WTC11 (cell line): ENCODE data around the gene PTPRCAP. TPM values are rescaled to one million over a fixed set of nuclear protein-coding genes. Genes with fewer than 3 reads are reported as not detected.

Source experiments
- CBFB ChIP-seq: sonication (generic); formaldehyde crosslinking; IDR thresholded peaks from 2 replicates; pipeline ENCODE4 v1.8.1; 2022; ENCODE audit warnings: mild to moderate bottlenecking, low read depth, missing genetic modification reagents
- ESRRA ChIP-seq: sonication (generic); formaldehyde crosslinking; IDR thresholded peaks from 2 replicates; pipeline ENCODE4 v1.8.1; 2022; ENCODE audit warnings: mild to moderate bottlenecking, missing genetic modification reagents, borderline replicate concordance
- FOXP4 ChIP-seq: sonication (generic); formaldehyde crosslinking; IDR thresholded peaks from 2 replicates; pipeline ENCODE4 v1.8.0; 2022; ENCODE audit warnings: mild to moderate bottlenecking, missing genetic modification reagents
- GTF2I ChIP-seq: fragments of 250-450 bp; sonication (Bioruptor Pico); conservative IDR thresholded peaks from 2 replicates; pipeline ENCODE4 v1.4.0; 2021; ENCODE audit warnings: mild to moderate bottlenecking
- KAT7 ChIP-seq: sonication (generic); formaldehyde crosslinking; IDR thresholded peaks from 2 replicates; pipeline ENCODE4 v1.8.1; 2023; ENCODE audit warnings: missing genetic modification reagents, mild to moderate bottlenecking, borderline replicate concordance
- MYBL2 ChIP-seq: sonication (generic); formaldehyde crosslinking; IDR thresholded peaks from 2 replicates; pipeline ENCODE4 v1.8.1; 2023; ENCODE audit warnings: mild to moderate bottlenecking, moderate library complexity, missing genetic modification reagents
- NFYB ChIP-seq: sonication (generic); formaldehyde crosslinking; conservative IDR thresholded peaks from 2 replicates; pipeline ENCODE4 v1.8.0; 2022; ENCODE audit warnings: low read depth, missing genetic modification reagents
- NR2C2 ChIP-seq: sonication (generic); formaldehyde crosslinking; IDR thresholded peaks from 2 replicates; pipeline ENCODE4 v1.8.0; 2022; ENCODE audit warnings: mild to moderate bottlenecking, missing genetic modification reagents
- RELA ChIP-seq: sonication (generic); formaldehyde crosslinking; IDR thresholded peaks from 2 replicates; pipeline ENCODE4 v1.8.1; 2022; ENCODE audit warnings: missing genetic modification reagents, mild to moderate bottlenecking, borderline replicate concordance
- SMAD3 ChIP-seq: sonication (generic); formaldehyde crosslinking; IDR thresholded peaks from 2 replicates; pipeline ENCODE4 v1.8.0; 2022; ENCODE audit warnings: missing genetic modification reagents, mild to moderate bottlenecking, borderline replicate concordance
- TEAD1 ChIP-seq: sonication (generic); formaldehyde crosslinking; IDR thresholded peaks from 2 replicates; pipeline ENCODE4 v1.8.0; 2022; ENCODE audit warnings: mild to moderate bottlenecking, missing genetic modification reagents
- TEAD4 ChIP-seq: sonication (generic); formaldehyde crosslinking; IDR thresholded peaks from 2 replicates; pipeline ENCODE4 v1.8.0; 2022; ENCODE audit warnings: mild to moderate bottlenecking, missing genetic modification reagents
- ZNF263 ChIP-seq: sonication (generic); formaldehyde crosslinking; IDR thresholded peaks from 2 replicates; pipeline ENCODE4 v1.8.1; 2022; ENCODE audit warnings: low read depth, mild to moderate bottlenecking, moderate library complexity, missing genetic modification reagents
- ZNF532 ChIP-seq: fragments of 250-450 bp; sonication (Bioruptor Pico); IDR thresholded peaks from 2 replicates; pipeline ENCODE4 v1.9.0; 2021; ENCODE audit warnings: mild to moderate bottlenecking, borderline replicate concordance
- ZNF671 ChIP-seq: fragments of 250-450 bp; sonication (Bioruptor Pico); IDR thresholded peaks from 2 replicates; pipeline ENCODE4 v1.8.0; 2021; ENCODE audit warnings: mild to moderate bottlenecking
- total RNA-seq: library from RNA; stranded (reverse); gene quantifications from 3 replicates; pipeline ENCODE4 v1.2.3, GENCODE V29; 2021
- TF ChIP-seq, protein P1 (sequence below): sonication (generic); formaldehyde crosslinking; IDR thresholded peaks from 2 replicates; pipeline ENCODE4 v1.8.1; 2023; ENCODE audit warnings: mild to moderate bottlenecking, missing genetic modification reagents, moderate library complexity
- TF ChIP-seq, protein P2 (sequence below): sonication (generic); formaldehyde crosslinking; IDR thresholded peaks from 2 replicates; pipeline ENCODE4 v1.8.0; 2022; ENCODE audit warnings: mild to moderate bottlenecking, missing genetic modification reagents
- TF ChIP-seq, protein P3 (sequence below): sonication (generic); formaldehyde crosslinking; IDR thresholded peaks from 2 replicates; pipeline ENCODE4 v1.8.0; 2023; ENCODE audit warnings: missing genetic modification reagents, mild to moderate bottlenecking, borderline replicate concordance

The PTPRCAP gene
- total RNA-seq, 1 experiment from 2014 or later = 3.6 TPM

- TF ChIP-seq TEAD1 = peak; percentile 89; the same call in 1 of the 2 replicates
- no peak; the same call in 1 of the 2 replicates for TF ChIP-seq KAT7 (CRISPR knock-in tag)
- no peak for TF ChIP-seq ZNF671
- peak; percentile 49; the same call in 1 of the 2 replicates for TF ChIP-seq ZNF263 (CRISPR knock-in tag)
- peak; percentile 96 for TF ChIP-seq MYBL2 (CRISPR knock-in tag)
- peak; percentile 93 for TF ChIP-seq FOXP4 (CRISPR knock-in tag)
- peak; percentile 94 for TF ChIP-seq ESRRA (CRISPR knock-in tag)
- 0 out of 2 replicates have a peak, but pooled peaks have one; percentile 50 for TF ChIP-seq TEAD4 (CRISPR knock-in tag)
- TF ChIP-seq, protein P1, sequence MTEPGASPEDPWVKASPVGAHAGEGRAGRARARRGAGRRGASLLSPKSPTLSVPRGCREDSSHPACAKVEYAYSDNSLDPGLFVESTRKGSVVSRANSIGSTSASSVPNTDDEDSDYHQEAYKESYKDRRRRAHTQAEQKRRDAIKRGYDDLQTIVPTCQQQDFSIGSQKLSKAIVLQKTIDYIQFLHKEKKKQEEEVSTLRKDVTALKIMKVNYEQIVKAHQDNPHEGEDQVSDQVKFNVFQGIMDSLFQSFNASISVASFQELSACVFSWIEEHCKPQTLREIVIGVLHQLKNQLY = no peak
- TF ChIP-seq GTF2I (CRISPR knock-in tag) = no peak
- TF ChIP-seq CBFB = no peak
- TF ChIP-seq NFYB (CRISPR knock-in tag) = peak; percentile 91
- TF ChIP-seq SMAD3 (CRISPR knock-in tag) = no peak
- TF ChIP-seq, protein P2, sequence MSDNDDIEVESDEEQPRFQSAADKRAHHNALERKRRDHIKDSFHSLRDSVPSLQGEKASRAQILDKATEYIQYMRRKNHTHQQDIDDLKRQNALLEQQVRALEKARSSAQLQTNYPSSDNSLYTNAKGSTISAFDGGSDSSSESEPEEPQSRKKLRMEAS = peak; percentile 98
- TF ChIP-seq NR2C2 (CRISPR knock-in tag) = peak; percentile 76
- TF ChIP-seq ZNF532 (CRISPR knock-in tag) = no peak
- no peak for TF ChIP-seq RELA (CRISPR knock-in tag)
- TF ChIP-seq, protein P3, sequence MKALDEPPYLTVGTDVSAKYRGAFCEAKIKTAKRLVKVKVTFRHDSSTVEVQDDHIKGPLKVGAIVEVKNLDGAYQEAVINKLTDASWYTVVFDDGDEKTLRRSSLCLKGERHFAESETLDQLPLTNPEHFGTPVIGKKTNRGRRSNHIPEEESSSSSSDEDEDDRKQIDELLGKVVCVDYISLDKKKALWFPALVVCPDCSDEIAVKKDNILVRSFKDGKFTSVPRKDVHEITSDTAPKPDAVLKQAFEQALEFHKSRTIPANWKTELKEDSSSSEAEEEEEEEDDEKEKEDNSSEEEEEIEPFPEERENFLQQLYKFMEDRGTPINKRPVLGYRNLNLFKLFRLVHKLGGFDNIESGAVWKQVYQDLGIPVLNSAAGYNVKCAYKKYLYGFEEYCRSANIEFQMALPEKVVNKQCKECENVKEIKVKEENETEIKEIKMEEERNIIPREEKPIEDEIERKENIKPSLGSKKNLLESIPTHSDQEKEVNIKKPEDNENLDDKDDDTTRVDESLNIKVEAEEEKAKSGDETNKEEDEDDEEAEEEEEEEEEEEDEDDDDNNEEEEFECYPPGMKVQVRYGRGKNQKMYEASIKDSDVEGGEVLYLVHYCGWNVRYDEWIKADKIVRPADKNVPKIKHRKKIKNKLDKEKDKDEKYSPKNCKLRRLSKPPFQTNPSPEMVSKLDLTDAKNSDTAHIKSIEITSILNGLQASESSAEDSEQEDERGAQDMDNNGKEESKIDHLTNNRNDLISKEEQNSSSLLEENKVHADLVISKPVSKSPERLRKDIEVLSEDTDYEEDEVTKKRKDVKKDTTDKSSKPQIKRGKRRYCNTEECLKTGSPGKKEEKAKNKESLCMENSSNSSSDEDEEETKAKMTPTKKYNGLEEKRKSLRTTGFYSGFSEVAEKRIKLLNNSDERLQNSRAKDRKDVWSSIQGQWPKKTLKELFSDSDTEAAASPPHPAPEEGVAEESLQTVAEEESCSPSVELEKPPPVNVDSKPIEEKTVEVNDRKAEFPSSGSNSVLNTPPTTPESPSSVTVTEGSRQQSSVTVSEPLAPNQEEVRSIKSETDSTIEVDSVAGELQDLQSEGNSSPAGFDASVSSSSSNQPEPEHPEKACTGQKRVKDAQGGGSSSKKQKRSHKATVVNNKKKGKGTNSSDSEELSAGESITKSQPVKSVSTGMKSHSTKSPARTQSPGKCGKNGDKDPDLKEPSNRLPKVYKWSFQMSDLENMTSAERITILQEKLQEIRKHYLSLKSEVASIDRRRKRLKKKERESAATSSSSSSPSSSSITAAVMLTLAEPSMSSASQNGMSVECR = peak; percentile 98
Observed at GRCh38 chr11:67391304-67392182, 45.9 kb downstream of the PTPRCAP start, which contains the start of gene RAD9A (continued).
